ENCODE data around the gene RAB40C.

DNA sequence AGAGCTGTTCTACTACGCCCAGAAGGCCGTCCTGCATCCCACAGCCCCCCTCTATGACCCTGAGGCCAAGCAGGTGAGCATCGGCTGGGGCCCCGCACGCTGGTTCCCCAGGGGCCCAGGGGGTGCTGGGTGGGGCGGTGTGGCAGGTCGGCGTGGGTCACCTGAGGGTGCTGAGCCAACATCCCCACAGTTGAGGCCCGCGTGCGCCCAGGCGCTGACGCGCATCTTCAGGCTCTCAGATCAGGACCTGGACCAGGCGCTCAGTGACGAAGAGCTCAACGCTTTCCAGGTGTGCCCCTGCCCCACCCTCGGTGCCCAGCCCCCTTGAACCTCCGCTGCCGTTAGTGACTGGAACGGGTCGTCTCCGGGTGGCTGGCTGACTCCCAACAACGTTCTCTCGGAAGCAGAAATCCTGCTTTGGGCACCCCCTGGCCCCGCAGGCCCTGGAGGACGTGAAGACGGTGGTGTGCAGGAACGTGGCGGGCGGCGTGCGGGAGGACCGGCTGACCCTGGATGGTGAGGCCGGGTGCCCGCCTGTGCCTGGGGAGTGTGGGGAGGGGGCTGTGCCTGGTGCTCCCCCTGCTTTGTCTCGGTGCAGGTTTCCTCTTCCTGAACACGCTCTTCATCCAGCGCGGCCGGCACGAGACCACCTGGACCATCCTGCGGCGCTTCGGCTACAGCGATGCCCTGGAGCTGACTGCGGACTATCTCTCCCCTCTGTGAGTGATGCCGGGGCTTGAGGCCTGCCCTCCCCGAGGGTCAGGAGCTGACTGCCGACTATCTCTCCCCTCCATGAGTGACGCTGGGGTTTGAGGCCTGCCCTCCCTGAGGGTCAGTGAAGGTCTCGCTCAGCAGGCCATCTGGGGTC, 80.9 kb downstream of the RAB40C start:
- TF ChIP-seq, protein P1, sequence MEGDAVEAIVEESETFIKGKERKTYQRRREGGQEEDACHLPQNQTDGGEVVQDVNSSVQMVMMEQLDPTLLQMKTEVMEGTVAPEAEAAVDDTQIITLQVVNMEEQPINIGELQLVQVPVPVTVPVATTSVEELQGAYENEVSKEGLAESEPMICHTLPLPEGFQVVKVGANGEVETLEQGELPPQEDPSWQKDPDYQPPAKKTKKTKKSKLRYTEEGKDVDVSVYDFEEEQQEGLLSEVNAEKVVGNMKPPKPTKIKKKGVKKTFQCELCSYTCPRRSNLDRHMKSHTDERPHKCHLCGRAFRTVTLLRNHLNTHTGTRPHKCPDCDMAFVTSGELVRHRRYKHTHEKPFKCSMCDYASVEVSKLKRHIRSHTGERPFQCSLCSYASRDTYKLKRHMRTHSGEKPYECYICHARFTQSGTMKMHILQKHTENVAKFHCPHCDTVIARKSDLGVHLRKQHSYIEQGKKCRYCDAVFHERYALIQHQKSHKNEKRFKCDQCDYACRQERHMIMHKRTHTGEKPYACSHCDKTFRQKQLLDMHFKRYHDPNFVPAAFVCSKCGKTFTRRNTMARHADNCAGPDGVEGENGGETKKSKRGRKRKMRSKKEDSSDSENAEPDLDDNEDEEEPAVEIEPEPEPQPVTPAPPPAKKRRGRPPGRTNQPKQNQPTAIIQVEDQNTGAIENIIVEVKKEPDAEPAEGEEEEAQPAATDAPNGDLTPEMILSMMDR (IDR thresholded peaks at IDR 0.05): no peak
- TF ChIP-seq EZH2 (IDR thresholded peaks at IDR 0.05; ENCODE audit: borderline replicate concordance, insufficient read depth, low read depth, low read length, poor library complexity, severe bottlenecking): no peak

All from B cell (primary cell).